ENCODE results near the gene UROS.

UROS gene

GRCh38 chr10:125857185-125857760 lies 34.2 kb upstream of the UROS start:
- TF ChIP-seq EZH2phosphoT487 (IDR thresholded peaks at IDR 0.05; ENCODE audit: borderline replicate concordance, low read length) (no peak), CTCF (IDR thresholded peaks at IDR 0.05; ENCODE audit: low read depth, low read length, poor library complexity, severe bottlenecking) (no peak)
- H3K79me2 ChIP-seq (ENCODE audit: control insufficient read depth, low read length), result no peaks in the 10 kb centered on the region
- no peaks in the 10 kb centered on the region for H3K27me3 ChIP-seq (ENCODE audit: control insufficient read depth, low read length)
- no peak overlapping the region for H3K4me2 ChIP-seq (ENCODE audit: low read length)
- H3K4me3 ChIP-seq (ENCODE audit: low read length), result no peak overlapping the region
- H3F3A ChIP-seq (ENCODE audit: control insufficient read depth, insufficient read depth), result no peaks in the 10 kb centered on the region
- no peak overlapping the region for H3K27ac ChIP-seq (ENCODE audit: low read depth, low read length)
- H3K4me1 ChIP-seq (ENCODE audit: control insufficient read depth, low read length), result 0 out of 2 replicates have a peak, but pooled peaks cover 4% of the 10 kb centered on the region
- no peaks in the 10 kb centered on the region for H3K9me2 ChIP-seq (replicated peaks; ENCODE audit: control insufficient read depth, low read length)
- no peaks in the 10 kb centered on the region for H3K9me3 ChIP-seq (ENCODE audit: control insufficient read depth, insufficient read depth, low read length)
- H3K36me3 ChIP-seq (ENCODE audit: control insufficient read depth, low read length), result peaks cover 4% of the 10 kb centered on the region
- H4K20me1 ChIP-seq (ENCODE audit: control insufficient read depth, insufficient read depth, low read depth, low read length), result 0 out of 2 replicates have a peak, but pooled peaks cover 1% of the 10 kb centered on the region

- 0 out of 2 replicates have a peak, but pooled peaks cover 2% of the 10 kb centered on the region for H4K20me1 ChIP-seq (ENCODE audit: control insufficient read depth, insufficient read depth, low read depth, low read length)
- H3K4me3 ChIP-seq (ENCODE audit: low read length), result no peak overlapping the region
- no peaks in the 10 kb centered on the region for H3K9me3 ChIP-seq (ENCODE audit: control insufficient read depth, insufficient read depth, low read length)
- H3K36me3 ChIP-seq (ENCODE audit: control insufficient read depth, low read length), result peaks cover 13% of the 10 kb centered on the region
- no peak overlapping the region for H3K4me2 ChIP-seq (ENCODE audit: low read length)
- H3K27ac ChIP-seq (ENCODE audit: low read depth, low read length), result no peak overlapping the region
- H3K27me3 ChIP-seq (ENCODE audit: control insufficient read depth, low read length), result no peaks in the 10 kb centered on the region
- no peaks in the 10 kb centered on the region for H3F3A ChIP-seq (ENCODE audit: control insufficient read depth, insufficient read depth)
- no peaks in the 10 kb centered on the region for H3K79me2 ChIP-seq (ENCODE audit: control insufficient read depth, low read length)
- H3K4me1 ChIP-seq (ENCODE audit: control insufficient read depth, low read length), result no peaks in the 10 kb centered on the region
- TF ChIP-seq CTCF (IDR thresholded peaks at IDR 0.05; ENCODE audit: low read depth, low read length, poor library complexity, severe bottlenecking) (no peak), EZH2phosphoT487 (IDR thresholded peaks at IDR 0.05; ENCODE audit: borderline replicate concordance, low read length) (no peak)
- H3K9me2 ChIP-seq (replicated peaks; ENCODE audit: control insufficient read depth, low read length), result no peaks in the 10 kb centered on the region
Measured at GRCh38 chr10:125852487-125852886, 29.4 kb upstream of the UROS start.

GRCh38 chr10:125850766-125851731 lies 28.0 kb upstream of the UROS start:
- TF ChIP-seq CTCF (IDR thresholded peaks at IDR 0.05; ENCODE audit: low read depth, low read length, poor library complexity, severe bottlenecking), result no peak
- no peak for TF ChIP-seq EZH2phosphoT487 (IDR thresholded peaks at IDR 0.05; ENCODE audit: borderline replicate concordance, low read length)
- Histone ChIP-seq H3K4me3 (ENCODE audit: low read length) (no peak overlapping the region), H3K9me2 (replicated peaks; ENCODE audit: control insufficient read depth, low read length) (no peaks in the 10 kb centered on the region), H3K27ac (ENCODE audit: low read depth, low read length) (no peak overlapping the region), H3K36me3 (ENCODE audit: control insufficient read depth, low read length) (peaks cover 13% of the 10 kb centered on the region), H3K4me1 (ENCODE audit: control insufficient read depth, low read length) (no peaks in the 10 kb centered on the region), H3F3A (ENCODE audit: control insufficient read depth, insufficient read depth) (no peaks in the 10 kb centered on the region), H4K20me1 (ENCODE audit: control insufficient read depth, insufficient read depth, low read depth, low read length) (0 out of 2 replicates have a peak, but pooled peaks cover 2% of the 10 kb centered on the region), H3K79me2 (ENCODE audit: control insufficient read depth, low read length) (no peaks in the 10 kb centered on the region), H3K4me2 (ENCODE audit: low read length) (no peak overlapping the region), H3K9me3 (ENCODE audit: control insufficient read depth, insufficient read depth, low read length) (no peaks in the 10 kb centered on the region), H3K27me3 (ENCODE audit: control insufficient read depth, low read length) (no peaks in the 10 kb centered on the region)
